NT2/D1 (cell line): ENCODE results near the gene NSD1.

Source experiments
- SUZ12 ChIP-seq: IDR thresholded peaks from 2 replicates; pipeline ENCODE4 v1.6.1; 2011; ENCODE audit not compliant: insufficient read length, insufficient read depth; ENCODE audit errors: extremely low read depth
- ZNF274 ChIP-seq: IDR thresholded peaks from 2 replicates; pipeline ENCODE4 v1.6.1; 2011; ENCODE audit warnings: mild to moderate bottlenecking, low read depth, low read length

DNA sequence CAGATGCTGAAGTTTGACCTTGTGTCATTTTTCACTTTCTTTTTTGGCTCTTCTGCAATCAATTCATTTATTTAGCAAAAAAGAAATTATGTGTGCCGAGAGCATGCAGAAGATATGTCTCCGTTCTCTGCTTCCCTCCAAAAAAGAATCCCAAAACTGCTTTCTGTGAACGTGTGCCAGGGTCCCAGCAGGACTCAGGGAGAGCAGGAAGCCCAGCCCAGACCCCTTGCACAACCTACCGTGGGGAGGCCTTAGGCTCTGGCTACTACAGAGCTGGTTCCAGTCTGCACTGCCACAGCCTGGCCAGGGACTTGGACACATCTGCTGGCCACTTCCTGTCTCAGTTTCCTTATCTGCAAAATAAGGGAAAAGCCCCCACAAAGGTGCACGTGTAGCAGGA, 44.4 kb upstream of the NSD1 start:
- TF ChIP-seq SUZ12 (no peak), ZNF274 (no peak)
